HAP-1 (cell line): Measurements from ENCODE around the gene ZNF91.
"Not testable (repeated sequence)": the region's sequence is repeated elsewhere in the genome, so short reads cannot be mapped to it uniquely, and the experiment has no call there.

Source experiments
- DNase-seq, 2 experiments: peaks; one replicate each; pipeline ENCODE4 v3.0.0-alpha.2; 2016 to 2020; ENCODE audit warnings: low spot score in 2 of 2
- H3K27me3 ChIP-seq: fragments of 250-450 bp; sonication (Bioruptor Pico); 2 replicates; pipeline ENCODE4 v1.5.1; 2020; ENCODE audit warnings: low read depth, mild to moderate bottlenecking, moderate library complexity
- H3K36me3 ChIP-seq: fragments of 250-450 bp; sonication (Bioruptor Pico); replicated peaks from 2 replicates; pipeline ENCODE4 v1.5.1; 2020; ENCODE audit warnings: mild to moderate bottlenecking
- H3K4me1 ChIP-seq: fragments of 250-450 bp; sonication (Bioruptor Pico); 2 replicates; pipeline ENCODE4 v1.5.1; 2020; ENCODE audit warnings: mild to moderate bottlenecking
- H3K4me3 ChIP-seq: fragments of 250-450 bp; sonication (Bioruptor Pico); 2 replicates; pipeline ENCODE4 v1.5.1; 2020; ENCODE audit warnings: mild to moderate bottlenecking, moderate library complexity
- H3K9me3 ChIP-seq: fragments of 250-450 bp; sonication (Bioruptor Pico); 2 replicates; pipeline ENCODE4 v1.5.1; 2020; ENCODE audit warnings: mild to moderate bottlenecking, moderate library complexity
- in situ Hi-C: fragments of 300-500 bp; cut with MboI; formaldehyde crosslinking; loops from 3 replicates; pipeline ENCODE4 v1.14.3; 2020; ENCODE audit warnings: low sequenced_read_pairs, inconsistent platforms, mixed read lengths

ZNF91 gene

DNA sequence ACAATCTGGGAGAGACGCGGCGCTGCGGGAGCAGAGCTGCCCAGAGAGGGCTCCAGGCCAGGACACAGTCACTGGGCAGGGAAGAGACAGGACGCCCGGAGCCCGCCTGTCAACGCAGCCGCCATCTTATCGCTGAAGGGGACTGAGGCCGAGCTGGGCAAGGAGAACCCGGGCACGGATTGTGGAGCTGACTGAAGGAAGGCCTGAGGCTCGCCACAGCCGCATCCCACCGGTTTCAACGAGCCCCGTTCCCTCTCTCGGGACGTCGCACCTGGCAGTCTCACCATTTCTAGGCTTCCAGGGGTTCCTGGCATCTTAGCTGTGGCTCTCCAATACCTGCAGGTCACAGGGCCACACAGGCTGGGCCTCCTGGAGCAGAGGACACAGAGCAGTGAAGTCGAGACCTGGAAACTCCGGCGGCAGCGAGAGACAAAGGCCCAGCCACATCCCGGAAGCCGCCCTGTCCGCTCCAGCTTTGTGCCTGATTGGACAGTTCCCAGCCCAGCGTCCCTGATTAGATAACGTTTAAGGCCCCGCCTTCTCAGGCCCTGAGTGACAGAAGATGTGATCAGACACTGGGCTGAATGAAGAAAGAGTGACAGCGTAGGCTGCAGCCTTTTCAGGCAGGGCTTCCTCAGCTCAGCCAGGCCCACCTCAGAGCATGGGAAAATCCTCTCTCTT, at the start of gene ZNF91:
TSS of gene ZNF91 (minus strand) at position 431 of the 681 bp plus-strand sequence. CDS start at position 314, 117 bp downstream.
- in situ Hi-C loops, result no loop called here
- DNase-seq, result peak; percentile 92 to 95
- no peaks in the 10 kb centered on the region for H3K9me3 ChIP-seq

DNA sequence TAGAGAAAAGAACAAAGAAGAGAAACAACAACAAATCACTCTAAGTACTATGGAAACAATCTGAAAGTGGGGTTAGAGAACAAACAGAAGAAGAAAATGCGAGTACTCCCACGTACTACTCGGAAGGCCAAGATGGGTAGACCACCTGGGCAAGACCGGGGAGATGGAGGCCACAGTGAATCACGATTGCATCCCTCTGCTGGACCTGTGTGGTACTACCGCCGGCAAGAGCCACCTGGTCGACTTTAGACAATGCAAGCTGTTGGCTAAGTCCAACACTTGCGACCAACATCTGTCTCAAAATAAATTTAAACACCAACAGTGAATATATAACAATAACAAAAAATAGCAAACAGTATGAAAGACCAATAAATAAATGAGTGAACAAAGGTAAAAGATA, 45.5 kb upstream of the ZNF91 start:
- H3K36me3 ChIP-seq, result no peaks in the 10 kb centered on the region
- no peaks in the 10 kb centered on the region for H3K27me3 ChIP-seq
- no peaks in the 10 kb centered on the region for H3K4me1 ChIP-seq
- peak in 1 of 2 experiments; percentile 66 for DNase-seq
- H3K4me3 ChIP-seq, result no peak overlapping the region
- in situ Hi-C loops, result no loop called here
- H3K9me3 ChIP-seq, result peaks cover 2% of the 10 kb centered on the region; the same call in 1 of the 2 replicates

More for the DNA sequence above, at the start of gene ZNF91:
- Histone ChIP-seq H3K27me3 (no peaks in the 10 kb centered on the region), H3K4me1 (no peaks in the 10 kb centered on the region; the same call in none of the 2 replicates), H3K4me3 (peak within 1 kb of the TSS; percentile 82), H3K36me3 (peaks cover 21% of the 10 kb centered on the region)

DNA sequence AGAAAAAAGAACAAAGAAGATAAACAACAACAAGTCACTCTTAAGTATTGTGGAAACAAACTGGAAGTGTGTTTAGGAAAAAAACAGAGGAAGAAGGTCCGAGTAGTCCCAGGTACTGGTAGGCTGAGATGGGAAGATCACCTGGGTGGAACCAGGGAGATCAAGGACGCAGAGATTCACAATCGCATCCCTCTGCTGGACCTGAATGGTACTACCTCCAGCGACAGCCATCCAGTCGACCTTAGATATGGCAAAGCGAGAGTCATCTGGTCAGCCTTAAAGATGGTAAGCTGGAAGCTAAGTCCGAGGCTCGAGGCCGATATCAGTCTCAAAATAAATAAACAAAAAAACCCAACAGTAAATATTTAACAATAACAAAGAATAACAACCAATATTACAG, 44.9 kb upstream of the ZNF91 start:
- in situ Hi-C loops, result no loop called here
- no peaks in the 10 kb centered on the region for H3K27me3 ChIP-seq
- DNase-seq, result peak; percentile 7 to 51
- no peaks in the 10 kb centered on the region for H3K36me3 ChIP-seq
- no peaks in the 10 kb centered on the region for H3K4me1 ChIP-seq
- H3K4me3 ChIP-seq, result no peak overlapping the region
- 0 out of 2 replicates have a peak, but pooled peaks cover 2% of the 10 kb centered on the region for H3K9me3 ChIP-seq

DNA sequence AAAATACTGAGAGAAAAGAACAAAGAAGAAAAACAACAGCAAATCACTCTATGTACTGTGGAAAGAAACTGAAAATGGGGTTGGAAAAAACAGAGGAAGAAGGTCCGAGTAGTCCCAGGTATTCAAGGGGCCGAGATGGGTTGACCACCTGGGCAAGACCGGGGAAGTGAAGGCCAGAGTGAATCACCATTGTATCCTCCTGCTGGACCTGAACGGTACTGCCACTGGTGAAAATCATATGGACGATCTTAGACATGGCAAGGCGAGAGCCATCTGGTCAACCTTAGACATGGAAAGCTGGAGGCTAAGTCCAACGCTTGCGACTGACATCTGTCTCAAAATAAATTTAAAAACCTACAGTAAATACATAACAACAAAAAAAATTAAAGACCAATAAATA, 44.4 kb upstream of the ZNF91 start:
- in situ Hi-C loops, result no loop called here
- peak in 1 of 2 experiments; percentile 47 for DNase-seq
- Histone ChIP-seq H3K27me3 (no peaks in the 10 kb centered on the region), H3K36me3 (no peaks in the 10 kb centered on the region), H3K4me3 (no peak overlapping the region), H3K4me1 (no peaks in the 10 kb centered on the region), H3K9me3 (0 out of 2 replicates have a peak, but pooled peaks cover 2% of the 10 kb centered on the region)

DNA sequence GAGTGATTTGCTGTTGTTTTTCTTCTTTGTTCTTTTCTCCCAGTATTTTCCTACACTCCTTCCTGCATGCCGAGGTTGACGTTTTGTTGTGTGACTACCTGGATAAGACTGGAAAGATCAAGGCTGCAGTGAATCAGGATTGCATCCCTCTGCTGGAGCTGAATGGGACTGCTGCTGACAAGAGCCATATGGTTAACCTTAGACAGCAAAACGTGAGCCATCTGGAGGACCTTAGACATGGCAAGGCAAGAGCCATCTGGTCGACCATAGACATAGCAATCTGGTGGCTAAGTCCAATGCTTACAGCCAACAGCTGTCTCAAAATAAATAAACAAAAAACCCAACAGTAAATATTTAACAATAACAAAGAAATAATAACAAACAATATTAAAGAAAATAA, 42.6 kb upstream of the ZNF91 start:
- H3K4me1 ChIP-seq, result no peaks in the 10 kb centered on the region
- DNase-seq, result no peak
- H3K36me3 ChIP-seq, result no peaks in the 10 kb centered on the region
- 0 out of 2 replicates have a peak, but pooled peaks cover 2% of the 10 kb centered on the region for H3K9me3 ChIP-seq
- in situ Hi-C loops, result no loop called here
- no peaks in the 10 kb centered on the region for H3K27me3 ChIP-seq
- no peak overlapping the region for H3K4me3 ChIP-seq

DNA sequence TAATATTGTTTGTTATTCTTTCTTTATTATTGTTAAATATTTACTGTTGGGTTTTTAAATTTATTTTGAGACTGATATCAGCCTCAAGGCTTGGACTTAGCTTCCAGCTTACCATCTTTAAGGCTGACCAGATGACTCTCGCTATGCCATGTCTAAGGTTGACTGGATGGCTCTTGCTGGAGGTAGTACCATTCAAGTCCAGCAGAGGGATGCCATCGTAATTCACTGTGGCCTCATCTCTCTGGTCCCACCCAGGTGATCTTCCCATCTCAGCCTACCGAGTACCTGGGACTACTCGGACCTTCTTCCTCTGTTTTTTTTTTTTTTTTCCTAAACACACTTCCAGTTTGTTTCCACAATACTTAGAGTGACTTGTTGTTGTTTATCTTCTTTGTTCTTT, 41.7 kb upstream of the ZNF91 start:
- in situ Hi-C loops, result no loop called here
- Histone ChIP-seq H3K4me3 (no peak overlapping the region), H3K4me1 (no peaks in the 10 kb centered on the region), H3K9me3 (0 out of 2 replicates have a peak, but pooled peaks cover 2% of the 10 kb centered on the region), H3K36me3 (no peaks in the 10 kb centered on the region), H3K27me3 (no peaks in the 10 kb centered on the region)
- DNase-seq, result peak in 1 of 2 experiments; percentile 26

DNA sequence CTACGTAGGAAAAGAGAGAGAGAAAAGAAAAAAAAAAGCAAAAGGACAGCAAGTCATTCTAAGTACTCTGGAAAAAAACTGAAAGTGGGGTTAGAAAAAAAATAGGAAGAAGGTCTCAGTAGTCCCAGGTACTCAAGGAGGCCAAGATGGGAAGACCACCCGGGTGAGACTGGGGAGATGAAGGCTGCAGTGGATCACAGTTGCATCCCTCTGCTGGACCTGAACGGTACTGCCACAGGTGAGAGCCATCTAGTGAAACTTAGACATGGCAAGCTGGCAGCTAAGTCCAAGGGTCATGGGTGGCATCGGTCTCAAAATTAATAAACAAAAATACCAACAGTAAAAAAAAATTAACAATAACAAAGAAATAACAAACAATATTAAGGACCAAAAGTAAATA, 41.0 kb upstream of the ZNF91 start:
- Histone ChIP-seq H3K9me3 (0 out of 2 replicates have a peak, but pooled peaks cover 2% of the 10 kb centered on the region), H3K36me3 (no peaks in the 10 kb centered on the region), H3K4me3 (no peak overlapping the region), H3K4me1 (no peaks in the 10 kb centered on the region), H3K27me3 (no peaks in the 10 kb centered on the region)
- in situ Hi-C loops, result no loop called here
- peak in 1 of 2 experiments; percentile 48 for DNase-seq

DNA sequence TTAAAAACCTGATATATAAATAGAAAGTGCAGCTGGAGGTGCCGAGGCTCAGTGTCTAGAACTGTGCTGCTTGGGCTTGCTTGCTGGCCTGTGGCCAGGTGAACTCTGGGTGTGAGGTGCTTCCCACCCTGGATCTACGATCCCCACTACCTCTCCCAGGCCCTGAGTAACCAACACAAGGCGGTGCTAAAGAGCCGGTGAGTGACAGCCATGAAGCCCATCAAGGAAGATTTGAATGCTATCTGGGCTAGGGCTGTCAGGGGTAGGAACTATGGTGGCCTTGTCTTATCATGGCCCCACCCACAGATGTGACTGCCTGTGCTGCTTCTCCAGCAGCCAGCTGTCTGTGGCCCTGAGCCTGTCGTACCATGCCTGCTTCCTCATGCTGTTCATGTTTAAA, 25.6 kb upstream of the ZNF91 start:
- H3K27me3 ChIP-seq, result no peaks in the 10 kb centered on the region
- no peaks in the 10 kb centered on the region; the same call in 1 of the 2 replicates for H3K9me3 ChIP-seq
- H3K4me1 ChIP-seq, result no peaks in the 10 kb centered on the region; the same call in 1 of the 2 replicates
- no peak for DNase-seq
- H3K36me3 ChIP-seq, result no peaks in the 10 kb centered on the region
- no peak overlapping the region for H3K4me3 ChIP-seq
- in situ Hi-C loops, result no loop called here

DNA sequence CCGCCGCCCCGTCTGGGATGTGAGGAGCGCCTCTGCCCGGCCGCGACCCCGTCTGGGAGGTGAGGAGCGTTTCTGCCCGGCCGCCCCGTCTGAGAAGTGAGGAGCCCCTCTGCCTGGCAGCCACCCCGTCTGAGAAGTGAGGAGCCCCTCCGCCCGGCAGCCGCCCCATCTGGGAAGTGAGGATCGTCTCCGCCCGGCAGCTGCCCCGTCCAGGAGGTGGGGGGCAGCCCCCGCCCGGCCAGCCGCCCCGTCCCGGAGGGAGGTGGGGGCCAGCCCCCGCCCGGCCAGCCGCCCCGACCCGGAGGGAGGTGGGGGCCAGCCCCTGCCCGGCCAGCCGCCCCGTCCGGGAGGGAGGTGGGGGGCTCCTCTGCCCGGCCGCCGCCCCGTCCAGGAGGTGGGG, 24.0 kb upstream of the ZNF91 start:
- H3K9me3 ChIP-seq, H3K27me3 ChIP-seq, H3K36me3 ChIP-seq, in situ Hi-C loops, H3K4me3 ChIP-seq, H3K4me1 ChIP-seq, DNase-seq: not testable (repeated sequence)

DNA sequence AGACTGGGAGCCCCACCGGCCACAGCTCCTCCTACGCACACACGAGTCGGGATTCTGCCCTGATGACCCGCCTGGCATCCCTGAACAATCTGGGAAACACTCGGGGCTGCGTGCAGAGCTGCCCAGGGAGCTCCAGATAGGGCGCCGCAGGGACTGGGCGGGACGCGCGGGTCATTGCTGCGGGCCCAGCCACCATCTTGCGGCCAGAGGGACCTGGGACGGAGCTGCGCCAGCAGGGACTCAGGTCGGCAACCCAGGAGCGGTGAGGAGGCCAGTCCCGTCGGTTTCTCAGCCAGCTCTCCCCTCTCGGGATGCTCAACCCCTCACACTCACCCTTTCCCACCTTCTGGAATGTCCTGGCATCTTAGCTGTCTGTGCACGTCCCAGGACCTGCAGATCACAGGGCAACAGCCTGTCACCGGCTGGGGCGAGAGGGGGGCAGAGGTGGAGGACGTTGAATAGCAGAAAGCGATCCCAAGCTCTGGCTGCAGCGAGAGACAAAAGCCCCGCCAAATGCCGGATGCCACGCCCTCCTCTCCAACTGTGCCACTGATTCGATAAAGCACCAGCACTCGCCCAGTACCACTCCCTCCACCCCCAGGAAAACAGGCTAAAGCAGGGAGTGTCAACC, 20.4 kb upstream of the ZNF91 start:
- Histone ChIP-seq H3K36me3 (peaks cover 2% of the 10 kb centered on the region; the same call in 1 of the 2 replicates), H3K4me1 (peaks cover 5% of the 10 kb centered on the region), H3K9me3 (no peaks in the 10 kb centered on the region; the same call in 1 of the 2 replicates), H3K27me3 (no peaks in the 10 kb centered on the region), H3K4me3 (peak overlapping the region; percentile 59)
- DNase-seq, result peak; percentile 87 to 92
- in situ Hi-C loops, result no loop called here

DNA sequence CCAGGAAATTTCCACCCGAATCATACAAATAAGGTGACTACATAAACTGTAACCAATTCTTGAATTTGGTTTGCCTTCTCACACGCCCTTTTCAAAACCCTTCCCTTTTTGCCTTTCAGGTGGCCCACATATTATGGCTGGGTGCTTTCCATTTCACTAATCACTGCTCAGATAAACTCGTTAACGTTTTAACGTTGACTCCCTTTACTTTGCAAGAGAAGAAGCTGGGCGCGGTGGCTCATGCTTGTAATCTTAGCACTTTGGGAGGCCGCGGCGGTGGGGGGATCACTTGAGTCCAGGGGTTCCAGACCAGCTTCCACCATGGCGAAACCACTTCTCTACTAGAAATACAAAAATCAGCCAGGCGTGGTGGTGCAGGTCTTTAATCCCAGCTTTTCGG, 19.8 kb upstream of the ZNF91 start:
- Histone ChIP-seq H3K4me3 (peak overlapping the region; percentile 59), H3K36me3 (peaks cover 2% of the 10 kb centered on the region; the same call in 1 of the 2 replicates), H3K27me3 (no peaks in the 10 kb centered on the region), H3K9me3 (no peaks in the 10 kb centered on the region; the same call in 1 of the 2 replicates), H3K4me1 (peaks cover 5% of the 10 kb centered on the region)
- DNase-seq, result peak; percentile 19 to 39
- in situ Hi-C loops, result no loop called here

DNA sequence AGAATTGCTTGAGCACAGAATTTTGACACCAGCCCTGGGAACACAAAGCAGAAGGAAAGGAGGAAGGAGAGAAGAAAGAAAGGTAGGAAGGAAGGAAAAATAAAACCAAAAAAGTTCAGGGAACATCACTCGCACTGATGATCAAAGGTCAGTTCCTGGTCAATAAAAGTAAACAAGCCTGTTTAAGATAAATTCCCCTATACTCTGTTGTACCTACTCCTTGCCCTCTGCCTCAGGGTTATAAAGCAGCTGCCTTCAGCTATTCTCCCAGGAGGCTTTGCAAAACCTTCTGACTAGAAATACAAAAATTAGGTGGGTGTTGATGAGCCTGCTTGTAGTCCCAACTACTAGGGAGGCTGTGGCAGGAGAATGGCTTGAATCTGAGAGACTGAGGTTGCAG, 14.9 kb upstream of the ZNF91 start:
- H3K4me3 ChIP-seq, result no peak overlapping the region
- H3K27me3 ChIP-seq, result no peaks in the 10 kb centered on the region
- in situ Hi-C loops, result no loop called here
- H3K9me3 ChIP-seq, result no peaks in the 10 kb centered on the region
- DNase-seq, result no peak
- peaks cover 5% of the 10 kb centered on the region; the same call in 1 of the 2 replicates for H3K36me3 ChIP-seq
- peaks cover 5% of the 10 kb centered on the region for H3K4me1 ChIP-seq

DNA sequence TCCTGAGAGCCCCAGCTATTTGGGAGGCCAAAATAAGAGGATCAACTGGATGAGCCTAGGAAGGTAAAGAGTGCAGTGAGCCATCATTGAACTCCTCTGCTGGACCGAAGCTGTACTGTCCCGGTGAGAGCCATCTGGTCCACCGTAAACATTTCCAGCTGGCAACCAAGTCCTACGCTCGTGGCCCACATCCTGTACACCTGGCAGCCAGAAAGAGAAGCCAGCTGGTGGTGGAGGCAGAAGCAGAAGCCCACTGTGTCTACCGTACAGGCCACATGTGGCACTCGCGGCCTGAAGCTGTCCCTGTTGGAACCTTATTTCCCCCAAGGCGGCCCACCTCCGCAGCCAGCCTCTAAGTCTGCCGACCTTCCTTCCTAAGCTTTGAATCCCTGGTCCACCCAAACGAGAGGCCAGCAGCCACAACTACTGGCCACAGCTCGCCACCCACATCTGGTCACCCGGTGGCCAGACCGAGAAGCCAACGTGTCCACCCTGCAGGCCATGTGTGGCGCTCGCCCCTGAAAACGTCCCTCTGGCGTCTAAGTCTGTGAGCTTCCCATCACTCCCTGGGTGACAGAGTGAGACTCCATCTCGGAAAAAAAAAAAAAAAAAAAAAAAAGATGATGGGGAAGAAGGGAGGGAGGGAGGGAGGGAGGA, 14.2 kb upstream of the ZNF91 start:
- DNase-seq, result no peak
- H3K4me3 ChIP-seq, result no peak overlapping the region
- H3K27me3 ChIP-seq, result no peaks in the 10 kb centered on the region
- peaks cover 1% of the 10 kb centered on the region for H3K4me1 ChIP-seq
- peaks cover 10% of the 10 kb centered on the region for H3K36me3 ChIP-seq
- H3K9me3 ChIP-seq, result no peaks in the 10 kb centered on the region
- in situ Hi-C loops, result no loop called here
